GM12892 (cell line): ENCODE data around the gene HAPLN1.

Source experiments
- POLR2A ChIP-seq: IDR thresholded peaks from 2 replicates; pipeline ENCODE4 v1.6.1; 2011; ENCODE audit warnings: low read depth, low read length, control low read depth
- POLR2AphosphoS5 ChIP-seq: IDR thresholded peaks from 2 replicates; pipeline ENCODE4 v1.6.1; 2011; ENCODE audit warnings: low read depth, low read length, control low read depth
- TAF1 ChIP-seq: IDR thresholded peaks from 2 replicates; pipeline ENCODE4 v1.6.1; 2011; ENCODE audit warnings: low read depth, mild to moderate bottlenecking, control low read depth, low read length, borderline replicate concordance

- TF ChIP-seq POLR2A, result no peak
- TF ChIP-seq POLR2AphosphoS5, result no peak
- TF ChIP-seq TAF1, result no peak
These were observed 92.3 kb downstream of the HAPLN1 start for GRCh38 chr5:83628360-83628759.
